OCI-M1 (cell line): ENCODE data around the gene ARL15.

Experiments
- DNase-seq: peaks from one replicate; lab custom pipeline; 2025; lab: John Stamatoyannopoulos, UW

ARL15 gene

DNA sequence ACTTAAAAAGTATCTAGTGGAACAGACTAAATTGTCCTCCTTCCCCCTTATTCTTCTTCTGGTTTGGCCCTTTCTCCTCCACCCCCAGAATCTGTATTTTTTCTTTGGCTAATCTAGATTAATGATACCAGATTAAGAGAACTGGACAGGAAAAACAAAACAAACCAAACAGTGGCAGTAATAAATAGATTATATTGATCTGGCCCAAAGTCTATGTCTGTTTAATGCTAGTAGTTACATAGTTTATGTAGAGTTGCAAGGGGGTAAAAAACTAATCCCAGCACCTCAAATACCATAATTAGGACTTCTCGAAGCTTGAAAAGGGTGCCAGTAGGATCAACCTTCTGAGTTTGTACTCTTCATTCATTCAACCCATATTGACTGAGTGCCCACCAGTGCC is 104.5 kb downstream of the ARL15 start:
- DNase-seq: no peak

DNA sequence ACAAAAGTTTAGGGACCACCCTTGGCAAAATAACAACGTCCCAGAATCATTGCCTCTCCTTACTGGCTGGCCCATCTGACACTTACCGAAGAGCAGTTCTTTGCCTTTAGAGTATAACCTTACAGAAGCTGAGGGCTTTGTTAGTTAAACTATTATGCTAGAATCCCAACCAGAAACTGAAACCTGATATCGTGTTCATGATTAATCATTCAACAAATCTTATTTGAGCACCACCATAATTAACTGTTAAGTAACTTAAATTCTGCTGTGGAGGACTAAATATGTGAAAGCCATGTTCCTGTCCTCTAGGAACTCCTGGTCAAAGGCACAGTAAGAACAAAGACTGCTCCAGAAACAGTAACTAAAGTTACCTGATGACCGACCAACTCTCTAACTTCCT is 104.9 kb downstream of the ARL15 start:
- DNase-seq: no peak

DNA sequence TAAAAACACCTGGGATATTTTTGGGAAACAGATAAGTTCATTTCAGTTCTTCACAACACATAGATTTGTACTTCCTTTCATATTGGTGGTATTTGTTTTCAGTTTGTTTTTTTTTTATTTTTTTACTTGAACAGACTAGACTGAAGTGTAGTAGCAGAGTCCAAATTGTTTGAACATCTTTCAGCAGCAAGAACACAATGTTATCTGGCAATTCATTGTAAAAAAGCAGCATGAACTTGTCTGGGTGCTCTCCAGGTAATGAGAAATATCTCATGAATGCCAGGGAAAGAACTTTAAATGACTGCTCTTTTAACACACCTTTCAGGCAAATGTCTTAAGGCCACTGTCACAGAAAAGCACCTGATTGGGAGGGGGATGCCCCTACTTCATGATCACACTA is 113.4 kb downstream of the ARL15 start:
- DNase-seq: no peak

DNA sequence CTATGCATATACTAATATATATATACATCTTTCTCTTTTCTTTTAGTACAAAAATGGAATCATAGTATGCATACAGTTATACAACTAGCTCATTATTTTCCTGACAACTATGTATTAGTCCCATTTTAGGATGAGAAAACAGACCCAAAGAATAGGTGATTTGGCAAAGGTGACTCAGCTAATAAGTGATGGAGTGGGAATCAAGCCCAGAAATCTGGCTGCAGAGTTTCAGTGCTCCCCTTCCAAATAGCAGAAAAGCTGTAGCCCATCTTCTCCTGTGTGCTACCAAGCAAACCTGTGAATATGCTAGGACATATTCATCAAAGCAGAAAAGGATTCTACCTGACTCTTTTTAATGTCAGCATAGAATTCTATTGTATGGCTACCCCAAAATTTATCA is 114.7 kb downstream of the ARL15 start:
- no peak for DNase-seq

DNA sequence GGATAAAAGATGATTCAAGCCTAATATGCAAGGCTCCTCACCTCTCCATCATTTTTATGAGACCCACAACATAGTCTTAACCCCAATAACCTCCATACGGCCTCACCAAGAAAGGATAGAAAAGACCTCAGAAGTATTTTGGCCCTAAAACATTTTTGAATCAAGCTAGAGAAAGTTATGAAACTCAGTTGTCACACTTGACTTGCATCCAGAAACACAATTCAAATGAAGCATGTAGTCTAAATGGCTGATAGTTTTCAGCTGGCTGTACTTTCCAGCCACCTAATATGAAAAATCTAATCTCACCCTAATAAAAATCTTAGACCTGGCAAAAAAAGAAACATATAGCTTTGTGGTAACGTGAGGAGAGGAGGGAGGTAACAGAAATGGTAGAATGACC is 116.1 kb downstream of the ARL15 start:
- no peak for DNase-seq

DNA sequence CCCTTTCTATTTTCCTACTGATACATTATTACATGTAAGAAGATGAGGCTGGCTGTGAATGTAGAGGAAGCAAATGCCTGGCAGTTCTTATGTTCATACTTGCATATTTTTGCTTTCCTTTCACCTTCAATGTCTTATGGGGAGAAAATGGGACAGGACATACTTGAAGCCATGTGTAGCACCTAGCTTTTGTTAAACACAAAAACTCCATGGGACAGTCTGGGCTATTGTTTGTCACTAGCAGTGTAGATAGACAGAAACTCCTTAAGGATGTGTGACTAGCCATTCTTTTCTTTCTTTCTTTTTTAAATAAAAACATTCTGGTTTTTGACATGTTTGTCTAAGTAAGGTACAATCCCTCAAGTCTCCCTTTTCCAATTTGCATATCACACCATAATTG is 122.7 kb downstream of the ARL15 start:
- no peak for DNase-seq

DNA sequence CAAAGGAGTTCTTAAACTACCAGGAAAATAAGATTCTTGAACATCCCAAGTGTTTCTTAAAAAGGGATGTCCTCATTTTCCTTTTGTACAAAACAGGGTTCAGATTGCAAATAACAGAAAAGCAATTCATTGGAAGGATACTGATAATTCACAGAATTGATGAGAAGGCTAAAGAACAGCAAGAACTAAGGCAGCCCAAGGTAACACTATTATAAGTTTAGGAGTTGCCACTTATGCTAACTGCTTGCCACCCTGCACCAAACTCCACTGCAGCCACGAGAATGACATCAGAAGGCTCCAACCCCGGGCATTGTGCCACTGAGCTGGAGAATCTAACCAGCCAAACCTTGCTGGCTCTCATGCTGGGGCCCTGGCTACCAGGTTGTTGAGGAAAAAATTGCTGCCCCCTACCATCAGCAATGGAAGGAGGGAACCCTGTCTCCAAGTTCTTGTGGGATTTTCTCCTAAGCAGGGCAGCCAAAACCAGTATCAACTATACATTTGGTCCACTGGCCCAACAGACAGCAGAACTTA is 123.4 kb downstream of the ARL15 start:
- DNase-seq: no peak

DNA sequence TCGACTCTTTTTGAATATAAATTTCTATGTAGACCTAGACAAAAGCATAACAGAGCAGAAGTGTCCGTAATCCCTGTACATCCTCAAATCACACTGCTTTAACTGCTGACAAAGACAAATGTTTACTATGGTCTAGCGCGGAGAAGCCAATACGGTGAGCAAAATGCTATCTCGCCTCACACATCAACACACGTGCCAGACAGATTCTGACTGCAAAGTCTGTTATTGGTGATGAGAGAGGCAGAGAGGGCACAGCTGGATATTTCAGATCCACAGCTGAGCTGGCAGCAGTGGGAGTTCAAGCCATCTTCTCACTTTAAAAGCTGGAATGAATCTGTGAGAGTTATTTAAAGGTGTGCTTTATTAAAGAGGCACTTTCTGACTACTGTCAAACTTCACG is 124.3 kb downstream of the ARL15 start:
- no peak for DNase-seq

DNA sequence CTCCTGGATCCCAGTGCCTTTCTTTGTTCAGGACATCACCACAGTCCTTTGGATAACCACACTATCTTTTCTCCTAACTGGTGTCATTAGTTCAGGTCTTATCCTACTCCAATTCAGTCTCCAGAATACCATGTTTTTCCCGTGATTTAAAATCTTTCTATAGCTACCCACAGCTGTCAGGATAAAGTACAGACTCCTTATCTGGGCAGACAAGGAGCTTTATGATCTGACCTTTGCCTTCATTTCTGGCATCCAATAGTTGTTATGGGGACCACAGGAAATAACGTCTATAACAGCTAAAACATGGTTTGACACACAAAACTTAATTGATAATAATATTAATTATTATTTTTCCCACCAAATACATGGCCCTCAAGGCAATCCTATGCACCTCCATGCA is 125.6 kb downstream of the ARL15 start:
- no peak for DNase-seq

DNA sequence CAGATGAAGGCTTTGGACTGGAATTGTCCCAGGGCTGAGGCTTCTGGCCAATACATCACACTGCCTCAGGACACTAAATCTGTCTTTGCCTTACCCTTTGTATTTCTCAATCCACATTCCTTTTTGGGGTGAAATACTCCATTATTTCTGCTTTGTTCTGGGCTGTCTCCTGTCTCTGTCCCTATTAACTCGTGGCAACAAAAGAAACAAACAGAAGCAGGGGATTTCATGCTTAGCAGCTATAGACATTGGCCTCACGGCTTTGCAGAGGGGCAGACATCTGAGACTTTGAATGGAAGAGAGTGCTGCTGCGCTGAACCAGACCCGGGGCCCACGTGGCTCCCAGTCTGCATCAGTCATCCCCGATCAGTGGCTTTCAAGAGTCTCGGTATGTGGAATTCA is 129.7 kb downstream of the ARL15 start:
- no peak for DNase-seq

DNA sequence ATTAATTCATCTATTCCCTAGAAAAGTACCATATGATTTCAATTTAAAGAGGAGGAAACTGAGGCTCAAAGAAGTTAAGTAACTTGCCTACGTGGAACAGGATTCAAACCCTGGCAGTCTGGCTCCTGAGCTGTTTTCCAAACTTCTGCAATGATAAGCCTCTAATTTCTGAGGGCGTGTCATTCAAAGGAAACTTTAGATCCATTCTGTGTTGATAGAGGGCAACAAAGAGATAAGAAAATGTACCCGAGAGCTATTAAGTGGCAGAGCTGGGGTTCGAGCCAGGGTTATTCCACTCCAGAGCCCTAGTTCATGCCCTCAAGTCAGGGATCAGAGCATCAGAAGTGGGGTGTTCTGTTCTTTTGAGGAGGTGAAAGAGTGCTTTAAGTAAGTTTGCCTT is 131.4 kb downstream of the ARL15 start:
- DNase-seq: no peak

DNA sequence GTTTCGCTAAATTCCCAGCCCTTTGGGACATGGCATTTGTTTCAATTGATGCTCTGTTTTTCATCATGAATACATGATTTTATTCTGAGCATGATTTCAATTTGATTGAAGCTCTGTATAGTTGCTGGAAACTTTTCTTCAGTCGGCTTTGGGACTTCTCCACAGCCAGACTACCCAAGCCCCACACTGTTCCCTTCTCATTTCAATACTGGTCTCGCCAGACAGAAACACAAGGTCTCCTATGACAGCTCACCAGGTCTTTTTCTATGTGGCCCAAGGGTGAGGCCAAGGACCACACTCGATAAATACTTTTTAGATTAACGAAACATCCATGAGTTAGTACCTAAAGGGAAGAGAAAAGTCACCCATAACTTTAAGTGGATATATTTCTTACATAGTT is 132.2 kb downstream of the ARL15 start:
- no peak for DNase-seq

DNA sequence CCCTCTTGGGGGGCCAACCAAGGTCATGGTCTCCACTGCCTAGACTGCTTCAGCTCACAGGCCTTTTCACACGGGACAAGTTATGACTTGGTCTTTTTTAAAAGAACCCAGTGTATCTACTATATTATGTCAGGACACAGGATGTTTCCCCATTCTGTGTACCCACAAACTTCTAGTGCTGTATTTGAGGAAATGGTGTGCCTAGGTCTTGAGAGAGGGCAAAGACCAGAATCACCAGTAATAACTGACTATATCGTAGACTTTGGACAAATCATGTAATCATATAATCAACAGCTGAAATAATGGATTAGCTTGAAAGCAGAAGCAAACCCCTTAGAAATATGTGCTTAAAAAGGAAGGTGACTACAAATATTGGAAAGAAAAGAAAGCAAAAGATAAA is 133.3 kb downstream of the ARL15 start:
- DNase-seq: no peak

DNA sequence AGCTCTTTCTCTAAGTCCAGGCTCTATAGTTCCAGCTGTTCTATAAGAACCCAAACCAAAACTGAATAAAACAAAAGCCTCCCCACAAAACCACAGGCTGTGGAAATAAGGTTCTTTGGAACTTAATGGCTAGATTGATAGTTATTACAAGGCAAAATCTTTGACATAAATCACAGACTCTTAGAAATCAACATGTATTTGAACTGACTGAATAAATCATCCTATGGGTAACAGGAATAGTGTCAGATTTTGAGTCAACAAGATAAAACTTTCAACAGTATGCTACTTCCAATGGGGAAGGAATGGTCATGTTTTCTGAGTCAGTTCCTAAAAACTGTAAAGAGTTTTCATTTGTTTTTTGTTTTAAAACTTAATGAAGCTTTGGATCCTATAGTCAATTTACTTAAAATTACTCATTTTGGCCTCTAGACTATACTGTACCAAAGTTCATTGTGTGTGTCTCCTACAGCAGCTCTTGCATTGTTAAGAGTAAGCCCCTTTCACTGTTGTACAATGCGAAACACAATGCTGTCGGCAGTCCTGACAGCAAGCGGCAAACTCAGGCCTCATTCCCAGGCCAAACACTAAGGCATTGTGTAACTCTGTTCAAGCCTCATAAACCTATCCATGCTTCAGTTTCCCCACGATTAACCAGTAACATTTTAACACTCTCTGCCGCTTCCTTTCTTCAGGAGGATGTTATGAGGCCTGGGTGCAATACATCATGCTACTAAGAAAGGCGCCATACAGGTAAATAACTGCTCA is 134.1 kb downstream of the ARL15 start:
- DNase-seq: no peak

DNA sequence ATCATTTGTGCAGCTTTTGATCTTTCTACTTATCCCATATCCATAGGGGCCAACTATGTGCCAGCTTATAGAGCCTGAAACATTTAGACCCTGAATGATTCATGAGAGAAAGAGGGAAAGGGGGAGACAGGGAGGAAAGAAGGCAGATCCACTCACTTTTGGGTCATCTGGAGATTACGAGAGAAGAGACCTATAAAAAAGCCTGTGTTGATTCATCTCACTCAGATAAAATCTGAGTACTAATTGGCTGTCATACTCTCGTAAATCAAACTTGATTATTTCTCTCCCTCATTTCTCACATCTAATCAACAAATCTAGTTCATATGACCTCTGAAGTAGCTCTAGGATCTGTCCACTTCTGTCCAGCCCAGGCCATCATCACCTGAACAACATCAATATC is 137.1 kb downstream of the ARL15 start:
- DNase-seq: no peak

DNA sequence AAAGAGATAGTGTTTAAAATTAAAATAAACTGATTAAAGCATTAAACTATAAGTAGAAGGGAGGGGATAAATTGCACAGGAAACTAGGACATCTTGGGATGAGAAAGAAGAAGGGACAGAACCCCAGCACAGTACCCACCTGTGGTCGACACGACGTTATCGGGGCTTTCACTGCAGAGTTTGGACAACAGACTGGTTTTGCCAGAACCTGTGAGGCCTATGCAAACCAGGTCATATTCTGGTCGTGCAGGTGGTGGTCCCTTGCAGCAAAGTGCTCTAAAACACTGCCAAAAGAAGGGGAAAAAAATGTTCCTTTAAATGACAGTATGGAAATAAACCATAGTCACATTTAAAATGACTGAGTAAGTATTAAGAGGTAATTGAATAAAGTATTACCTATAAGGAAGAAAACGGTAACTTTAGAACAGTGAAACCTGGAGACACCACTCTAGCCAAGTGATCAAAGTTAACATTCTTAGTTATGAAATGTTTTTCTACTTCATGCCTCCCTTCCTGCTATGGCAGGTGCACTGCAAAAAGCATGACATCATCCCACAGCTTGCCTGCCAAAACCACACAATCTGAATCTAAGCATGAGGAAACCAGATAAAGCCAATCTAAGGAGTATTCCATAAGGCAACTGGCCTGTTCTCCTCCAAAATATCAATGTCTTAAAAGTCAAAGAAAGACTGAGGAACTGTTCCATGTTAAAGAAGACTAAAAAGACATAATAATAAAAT is 138.6 kb downstream of the ARL15 start:
- peak; percentile 69 for DNase-seq

DNA sequence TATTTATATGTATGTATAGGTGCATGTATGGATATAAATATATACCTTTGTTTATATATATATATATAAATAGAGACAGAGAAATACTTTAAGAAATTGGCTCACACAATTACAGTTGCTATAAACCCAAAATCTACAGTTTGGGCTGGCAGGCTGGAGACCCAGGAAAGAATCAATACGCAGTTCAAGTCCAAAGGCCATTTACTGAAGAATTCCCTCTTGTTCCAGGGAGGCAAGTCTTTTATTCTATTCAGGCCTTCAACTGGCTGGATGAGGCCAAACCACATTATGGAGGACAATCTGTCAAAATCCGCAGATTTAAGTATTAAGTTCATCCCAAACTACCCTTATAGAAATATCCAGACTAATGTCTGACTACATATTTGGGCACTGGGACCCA is 144.7 kb downstream of the ARL15 start:
- no peak for DNase-seq

DNA sequence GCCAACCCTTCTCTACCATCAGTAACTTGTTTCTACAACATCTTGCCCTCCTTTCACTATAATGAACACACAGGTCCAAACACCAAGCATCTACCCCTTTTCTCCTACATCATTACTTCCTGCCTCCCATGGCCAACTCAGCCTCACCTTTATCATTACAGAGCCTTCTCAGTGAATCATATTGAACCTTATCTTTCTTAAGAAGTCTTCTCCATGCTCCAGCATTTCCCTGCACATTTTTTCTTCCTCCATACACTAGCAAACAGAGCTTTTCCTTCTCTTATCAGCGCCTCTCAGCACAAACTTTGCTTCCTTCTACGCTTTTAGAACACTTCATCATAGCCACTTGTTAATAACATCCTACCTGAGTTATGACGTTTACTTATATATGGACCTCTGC is 148.2 kb downstream of the ARL15 start:
- DNase-seq: peak; percentile 13

DNA sequence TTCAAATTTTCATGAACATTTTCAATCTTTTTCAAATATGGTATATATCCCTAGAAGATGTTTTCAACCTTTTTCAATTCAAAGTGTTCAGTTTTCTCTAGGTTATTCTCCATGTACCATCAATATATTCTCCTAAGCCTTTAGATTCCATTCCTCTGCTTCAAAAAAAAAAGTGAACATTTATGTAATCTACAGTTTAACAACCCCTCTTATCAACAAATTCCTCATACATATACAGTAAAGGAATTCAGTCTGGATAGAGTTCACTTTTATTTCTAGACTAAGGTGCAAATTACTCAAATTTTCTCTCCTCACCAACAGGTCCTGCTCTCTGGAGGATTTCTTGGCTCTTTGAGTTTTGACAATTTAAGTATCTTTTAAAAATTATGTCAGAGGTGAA is 150.0 kb downstream of the ARL15 start:
- peak; percentile 25 for DNase-seq

DNA sequence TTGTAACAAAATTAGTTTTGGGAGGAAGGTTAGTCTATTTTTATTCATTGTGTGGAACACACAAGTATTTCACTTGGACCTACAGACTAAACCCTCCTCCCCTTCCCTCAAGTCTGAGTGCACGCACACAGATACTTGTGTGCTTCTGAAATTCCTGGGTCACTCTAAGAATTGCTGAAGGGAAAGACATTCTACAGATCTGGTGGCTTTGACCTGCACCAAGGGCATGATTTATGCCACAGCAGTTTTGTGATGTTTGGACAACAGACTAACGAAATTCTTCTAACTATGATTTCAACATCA is 150.5 kb downstream of the ARL15 start:
- DNase-seq: peak; percentile 30

DNA sequence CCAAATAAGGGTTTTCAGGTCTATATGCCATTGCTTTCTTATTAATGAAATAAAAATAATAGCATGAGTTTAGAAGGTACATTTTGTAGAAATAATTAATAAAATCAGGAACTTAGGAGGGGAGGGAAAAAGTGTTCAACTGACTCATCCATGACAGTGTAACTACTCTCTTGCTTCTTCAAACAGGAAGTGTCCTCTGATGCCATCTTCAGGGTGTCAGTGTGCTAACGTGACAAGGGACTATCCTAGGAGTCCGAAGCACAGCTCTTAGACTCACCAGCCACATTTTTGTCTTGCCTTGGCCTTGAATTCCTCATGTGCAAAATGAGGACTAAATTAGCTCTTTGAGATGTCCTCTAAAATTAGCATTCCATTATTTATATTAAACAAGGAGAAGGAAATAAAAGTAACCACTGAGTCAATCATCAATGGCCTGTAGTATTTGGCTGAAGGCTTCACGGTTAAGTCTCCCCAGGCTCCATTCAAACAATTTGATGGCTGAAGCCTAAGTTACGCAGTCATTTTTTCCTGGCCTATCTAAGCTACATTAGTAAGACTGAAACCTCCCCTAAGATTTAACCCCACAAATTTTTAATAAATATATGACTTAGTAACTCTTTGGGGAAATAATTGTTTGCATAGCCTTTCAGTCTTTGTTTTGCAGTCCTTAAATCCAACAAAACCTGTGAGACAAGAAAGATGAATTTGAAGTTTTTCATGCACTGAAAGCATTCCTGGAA is 151.1 kb downstream of the ARL15 start:
- DNase-seq: peak; percentile 86

DNA sequence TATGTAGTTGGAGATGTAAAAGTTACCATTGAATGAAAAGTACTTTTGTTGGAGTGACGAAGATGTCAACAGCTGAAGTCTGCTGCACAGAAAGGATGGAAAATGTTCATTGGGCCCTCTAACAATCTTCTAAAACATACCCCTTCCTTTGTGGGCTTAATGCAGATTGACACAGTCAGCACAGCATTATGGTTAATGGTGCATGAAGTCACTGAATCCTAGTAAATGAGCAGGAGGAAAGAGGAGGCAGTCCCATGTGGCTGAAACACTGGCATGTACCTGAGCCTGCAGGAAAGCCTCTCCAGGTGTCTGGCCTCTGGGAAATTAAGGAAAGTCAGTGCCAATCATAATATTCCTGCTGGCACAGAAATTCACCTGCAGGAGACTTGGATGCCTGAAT is 153.8 kb downstream of the ARL15 start:
- DNase-seq: no peak

DNA sequence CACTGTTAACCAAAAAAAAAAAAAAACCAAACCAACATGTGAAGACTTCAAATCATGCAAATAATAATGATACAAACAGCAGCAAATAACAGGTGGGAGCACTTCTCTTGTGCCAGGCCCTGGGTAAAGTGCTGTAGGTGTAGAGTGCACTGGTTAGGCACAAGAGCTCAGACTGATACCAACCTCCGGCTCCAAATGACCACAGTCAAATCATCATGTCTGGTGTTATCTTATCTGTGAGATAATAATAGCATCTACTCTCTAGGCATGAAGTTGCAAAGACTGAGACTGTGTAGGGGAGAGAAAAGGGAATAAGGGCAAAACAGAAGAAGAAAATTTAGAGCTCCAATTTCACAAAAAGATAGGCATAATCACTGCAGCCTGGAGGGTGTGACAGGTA is 159.5 kb downstream of the ARL15 start:
- no peak for DNase-seq
